ENCODE results near the gene SPATA2L. TPM values are rescaled to one million over a fixed set of nuclear protein-coding genes. Genes with fewer than 3 reads are reported as not detected.

The SPATA2L gene
- total RNA-seq, 4 donors from 2014 or later, result 1.3 to 7.5 (median 3.2) TPM

DNA sequence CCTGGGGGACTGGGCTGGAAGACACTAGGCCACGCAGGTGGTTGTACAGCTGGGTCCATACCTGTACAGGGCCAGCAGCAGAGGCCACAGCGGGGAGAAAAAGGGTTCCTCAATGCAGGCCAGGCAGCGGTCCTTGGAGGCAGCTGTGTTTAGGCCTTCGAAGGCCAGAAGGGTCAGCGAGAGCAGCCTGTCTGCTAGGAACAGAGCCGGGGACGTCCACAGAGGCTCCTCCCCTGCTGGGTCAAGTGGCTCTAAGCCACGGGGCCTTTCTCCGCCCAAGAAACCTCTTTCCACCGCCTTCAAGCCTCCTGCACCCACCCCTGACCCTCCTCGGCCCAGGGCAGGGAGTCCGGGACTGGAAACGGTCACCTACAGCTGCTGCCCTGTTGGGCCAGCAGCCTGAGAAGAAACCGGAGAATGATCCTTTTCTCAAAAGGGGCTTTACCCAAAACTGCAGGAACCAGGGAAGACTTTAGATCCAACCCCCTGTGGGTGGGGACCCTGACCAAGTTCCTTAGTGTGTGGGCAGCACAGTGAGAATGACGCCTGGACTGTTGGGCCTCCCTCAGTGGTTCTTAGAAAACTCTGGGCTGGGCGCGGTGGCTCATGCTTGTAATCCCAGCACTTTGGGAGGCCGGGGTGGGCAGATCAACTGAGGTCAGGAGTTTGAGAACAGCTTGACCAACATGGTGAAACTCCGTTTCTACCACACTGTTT lies 8.4 kb upstream of the SPATA2L start:
- in situ Hi-C loops (cut with MboI; ENCODE audit: low sequenced_read_pairs in 4 of 4), result loop anchor here in 2 of 4 donors (10.0 kb wide), 2 partner anchors 85 to 165 kb away; partner anchors contain the start of gene TCF25 (in 1 of the 2)
- Histone ChIP-seq H3K4me3 (no peak overlapping the region), H3K4me1 (no peaks in the 10 kb centered on the region), H3K27me3 (peaks cover 0 to 6% (median 0%) of the 10 kb centered on the region in 3 donors), H3K9me3 (no peaks in the 10 kb centered on the region), H3K27ac (no peak overlapping the region), H3K36me3 (no peaks in the 10 kb centered on the region)
- no peak for ATAC-seq
- no peak for TF ChIP-seq POLR2A (IDR thresholded peaks at IDR 0.05)
- TF ChIP-seq, protein P1, sequence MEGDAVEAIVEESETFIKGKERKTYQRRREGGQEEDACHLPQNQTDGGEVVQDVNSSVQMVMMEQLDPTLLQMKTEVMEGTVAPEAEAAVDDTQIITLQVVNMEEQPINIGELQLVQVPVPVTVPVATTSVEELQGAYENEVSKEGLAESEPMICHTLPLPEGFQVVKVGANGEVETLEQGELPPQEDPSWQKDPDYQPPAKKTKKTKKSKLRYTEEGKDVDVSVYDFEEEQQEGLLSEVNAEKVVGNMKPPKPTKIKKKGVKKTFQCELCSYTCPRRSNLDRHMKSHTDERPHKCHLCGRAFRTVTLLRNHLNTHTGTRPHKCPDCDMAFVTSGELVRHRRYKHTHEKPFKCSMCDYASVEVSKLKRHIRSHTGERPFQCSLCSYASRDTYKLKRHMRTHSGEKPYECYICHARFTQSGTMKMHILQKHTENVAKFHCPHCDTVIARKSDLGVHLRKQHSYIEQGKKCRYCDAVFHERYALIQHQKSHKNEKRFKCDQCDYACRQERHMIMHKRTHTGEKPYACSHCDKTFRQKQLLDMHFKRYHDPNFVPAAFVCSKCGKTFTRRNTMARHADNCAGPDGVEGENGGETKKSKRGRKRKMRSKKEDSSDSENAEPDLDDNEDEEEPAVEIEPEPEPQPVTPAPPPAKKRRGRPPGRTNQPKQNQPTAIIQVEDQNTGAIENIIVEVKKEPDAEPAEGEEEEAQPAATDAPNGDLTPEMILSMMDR (IDR thresholded peaks at IDR 0.05 in 4 of 5, conservative IDR thresholded peaks at IDR 0.05 in 1 of 5), result no peak
- intact Hi-C loops (cut with DNase I; ENCODE audit: low total_unique reads), result no loop called here
- DNase-seq, result no peak

DNA sequence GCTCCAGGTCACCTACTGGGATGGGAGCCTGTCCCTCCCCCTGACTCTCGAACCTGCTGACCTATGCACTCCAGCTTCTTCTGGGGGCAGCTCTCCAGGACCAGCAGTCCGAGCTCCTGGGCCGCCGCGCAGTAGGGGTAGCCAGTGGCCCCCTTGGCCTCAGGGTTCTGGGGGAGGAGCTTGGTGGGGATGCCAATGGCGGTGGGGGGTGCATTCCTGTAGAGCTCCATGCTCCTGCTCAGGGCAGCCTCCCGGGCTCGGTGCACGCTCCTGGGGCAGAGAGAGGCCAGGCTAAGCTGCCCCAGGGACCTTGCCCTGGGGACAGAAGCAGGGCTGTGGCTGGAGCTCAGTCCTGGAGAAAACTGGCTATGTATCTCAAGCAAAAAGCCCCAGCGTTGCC lies 7.7 kb upstream of the SPATA2L start:
- no peaks in the 10 kb centered on the region for H3K9me3 ChIP-seq
- peaks cover 2 to 6% (median 5%) of the 10 kb centered on the region in 3 donors for H3K27me3 ChIP-seq
- in situ Hi-C loops (cut with MboI; ENCODE audit: low sequenced_read_pairs in 4 of 4), result loop anchor here in 2 of 4 donors (10.0 kb wide), 2 partner anchors 86 to 166 kb away; partner anchors contain the start of gene TCF25 (in 1 of the 2)
- DNase-seq (no peak), ATAC-seq (no peak)
- no peaks in the 10 kb centered on the region for H3K4me1 ChIP-seq
- no peaks in the 10 kb centered on the region for H3K36me3 ChIP-seq
- no peak overlapping the region for H3K27ac ChIP-seq
- intact Hi-C loops (cut with DNase I; ENCODE audit: low total_unique reads), result no loop called here
- no peak overlapping the region for H3K4me3 ChIP-seq
- TF ChIP-seq POLR2A (IDR thresholded peaks at IDR 0.05), result no peak
- TF ChIP-seq, protein P1 (IDR thresholded peaks at IDR 0.05 in 4 of 5, conservative IDR thresholded peaks at IDR 0.05 in 1 of 5), result no peak

DNA sequence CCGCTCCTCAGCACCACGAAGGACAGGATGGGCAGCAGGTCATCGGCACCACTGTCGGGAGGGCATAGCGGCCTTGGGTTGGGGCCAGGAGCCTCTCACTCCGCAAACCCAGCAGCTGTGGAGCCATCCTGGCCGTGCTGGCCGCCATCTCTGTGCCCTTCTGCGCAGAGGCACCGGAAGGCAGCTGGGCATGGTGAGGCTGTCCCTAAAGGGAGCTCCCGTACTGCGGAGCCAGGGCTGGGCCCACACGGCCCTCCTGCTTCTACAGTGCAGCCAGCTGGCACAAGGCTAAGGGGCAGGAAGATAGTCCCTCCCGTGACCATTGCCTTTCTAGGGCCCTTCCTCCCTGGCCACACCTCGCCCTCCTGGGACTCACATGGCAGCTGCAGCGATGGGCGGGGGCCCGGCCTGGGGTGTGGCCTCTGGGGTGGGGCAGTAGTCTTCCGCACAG lies 7.0 kb upstream of the SPATA2L start:
- no peaks in the 10 kb centered on the region for H3K4me1 ChIP-seq
- no peak for ATAC-seq

DNA sequence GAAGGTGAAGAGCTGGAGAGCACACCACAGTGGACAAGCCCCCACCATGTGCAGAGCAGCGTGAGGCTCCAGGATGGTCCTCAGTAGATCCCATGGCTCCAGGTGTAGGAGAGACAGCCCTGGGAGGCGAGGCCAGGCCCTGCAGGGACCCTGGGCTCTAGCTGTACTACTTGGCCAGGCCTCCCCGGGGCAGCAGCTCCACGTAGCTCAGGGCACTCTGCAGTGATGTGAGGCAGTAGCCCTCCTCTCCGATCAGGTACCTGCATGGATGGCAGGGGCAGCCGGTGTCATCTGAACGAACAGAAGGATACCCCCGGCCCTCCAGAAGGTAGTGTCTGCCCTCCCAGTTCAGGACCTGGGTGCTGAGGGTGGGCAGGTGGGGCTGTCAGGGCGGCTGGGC lies 6.2 kb upstream of the SPATA2L start:
- Histone ChIP-seq H3K27me3 (peaks cover 5 to 14% (median 6%) of the 10 kb centered on the region in 3 donors), H3K27ac (no peak overlapping the region), H3K9me3 (no peaks in the 10 kb centered on the region), H3K4me3 (no peak overlapping the region), H3K4me1 (no peaks in the 10 kb centered on the region), H3K36me3 (no peaks in the 10 kb centered on the region)
- DNase-seq (no peak), ATAC-seq (no peak)
- in situ Hi-C loops (cut with MboI; ENCODE audit: low sequenced_read_pairs in 4 of 4), result loop anchor here in 2 of 4 donors (10.0 kb wide), 2 partner anchors 87 to 167 kb away; partner anchors contain the start of gene TCF25 (in 1 of the 2)
- TF ChIP-seq, protein P1 (IDR thresholded peaks at IDR 0.05 in 4 of 5, conservative IDR thresholded peaks at IDR 0.05 in 1 of 5), result no peak
- TF ChIP-seq POLR2A (IDR thresholded peaks at IDR 0.05), result no peak
- intact Hi-C loops (cut with DNase I; ENCODE audit: low total_unique reads), result no loop called here

More for the DNA sequence above, 7.0 kb upstream of the SPATA2L start:
- Histone ChIP-seq H3K9me3 (no peaks in the 10 kb centered on the region), H3K4me3 (no peak overlapping the region), H3K27ac (no peak overlapping the region), H3K27me3 (peaks cover 5 to 7% (median 6%) of the 10 kb centered on the region in 3 donors), H3K36me3 (no peaks in the 10 kb centered on the region)
- TF ChIP-seq, protein P1 (IDR thresholded peaks at IDR 0.05 in 4 of 5, conservative IDR thresholded peaks at IDR 0.05 in 1 of 5), result no peak
- no peak for TF ChIP-seq POLR2A (IDR thresholded peaks at IDR 0.05)
- in situ Hi-C loops (cut with MboI; ENCODE audit: low sequenced_read_pairs in 4 of 4), result loop anchor here in 2 of 4 donors (10.0 kb wide), 2 partner anchors 86 to 166 kb away; partner anchors contain the start of gene TCF25 (in 1 of the 2)
- intact Hi-C loops (cut with DNase I; ENCODE audit: low total_unique reads), result no loop called here
- no peak for DNase-seq
